Fibroblast of skin of scalp (primary cell): Measurements from ENCODE around the gene DICER1.
"Not testable (repeated sequence)": the region's sequence is repeated elsewhere in the genome, so short reads cannot be mapped to it uniquely, and the experiment has no call there.

Experiments used
- DNase-seq: peaks from one replicate; pipeline ENCODE4 v3.0.0-alpha.2; 2013

DICER1 gene

GRCh38 chr14:95184413-95184790, 27.1 kb upstream of the DICER1 start:
- no peak for DNase-seq

GRCh38 chr14:95183532-95184412, 26.4 kb upstream of the DICER1 start:
- DNase-seq, result peak; percentile 89

GRCh38 chr14:95183082-95183481, 25.8 kb upstream of the DICER1 start:
- no peak for DNase-seq

- DNase-seq, result no peak
Measured at GRCh38 chr14:95182379-95182778, 25.1 kb upstream of the DICER1 start.

DNA sequence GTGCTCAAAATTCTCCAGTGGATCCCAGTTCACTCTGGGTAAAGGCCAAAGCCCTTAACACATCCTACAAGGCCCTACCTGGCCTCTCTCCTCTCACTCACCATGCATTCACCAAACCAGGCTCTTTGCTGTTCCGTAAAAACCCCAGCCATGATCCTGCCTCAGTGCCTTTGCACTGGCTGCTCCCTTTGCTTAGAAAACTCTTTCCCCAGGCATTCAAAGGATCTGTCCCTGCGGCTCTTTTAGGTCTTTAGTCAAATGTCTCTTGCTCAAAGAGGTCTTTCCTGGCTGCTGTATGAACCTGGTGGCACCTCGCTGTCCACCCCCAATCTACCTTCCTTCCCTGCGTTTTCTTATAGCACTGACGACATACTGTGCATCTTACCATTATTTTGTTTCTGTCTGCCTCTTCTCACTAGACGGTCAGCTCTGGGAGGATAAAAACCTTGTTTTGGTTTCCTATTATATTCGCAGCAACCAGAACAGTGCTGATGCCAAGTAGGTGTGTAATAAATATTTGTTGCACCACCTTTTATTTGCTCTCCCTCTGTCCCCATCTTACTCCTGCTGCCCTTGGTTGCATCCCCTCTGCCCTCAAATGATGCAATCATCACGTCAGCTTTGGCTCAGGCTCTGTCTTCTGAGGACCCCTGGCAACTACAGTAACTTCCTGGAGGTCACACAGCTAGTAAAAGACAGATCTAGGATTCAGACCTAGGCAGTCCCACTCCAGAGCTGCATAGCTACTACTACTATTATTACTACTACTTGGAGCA, 23.8 kb upstream of the DICER1 start:
- DNase-seq, result no peak

GRCh38 chr14:95175670-95176069, 18.3 kb upstream of the DICER1 start:
- not testable (repeated sequence) for DNase-seq

- DNase-seq, result peak; percentile 43
Measured at GRCh38 chr14:95174184-95174792, 17.0 kb upstream of the DICER1 start.

DNA sequence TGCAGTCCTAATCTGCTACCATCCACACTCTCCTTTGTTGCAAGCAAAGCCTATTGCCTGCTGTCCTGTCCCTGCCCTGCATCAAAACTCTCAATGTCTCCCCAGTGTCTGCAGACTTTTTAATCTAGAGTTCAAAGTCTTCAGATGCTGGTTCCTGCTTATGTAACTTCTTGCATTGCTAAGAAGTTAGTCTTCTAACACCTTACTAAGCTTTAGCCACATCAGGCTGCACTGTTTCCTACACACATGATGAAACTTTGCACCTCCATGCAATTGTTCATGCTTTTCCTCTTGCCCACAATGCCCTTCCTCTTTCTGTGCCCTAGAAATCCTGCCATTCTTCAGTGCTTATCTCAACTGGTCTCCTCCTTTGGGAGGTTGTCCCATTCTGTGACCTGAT, 16.2 kb upstream of the DICER1 start:
- DNase-seq, result no peak

DNA sequence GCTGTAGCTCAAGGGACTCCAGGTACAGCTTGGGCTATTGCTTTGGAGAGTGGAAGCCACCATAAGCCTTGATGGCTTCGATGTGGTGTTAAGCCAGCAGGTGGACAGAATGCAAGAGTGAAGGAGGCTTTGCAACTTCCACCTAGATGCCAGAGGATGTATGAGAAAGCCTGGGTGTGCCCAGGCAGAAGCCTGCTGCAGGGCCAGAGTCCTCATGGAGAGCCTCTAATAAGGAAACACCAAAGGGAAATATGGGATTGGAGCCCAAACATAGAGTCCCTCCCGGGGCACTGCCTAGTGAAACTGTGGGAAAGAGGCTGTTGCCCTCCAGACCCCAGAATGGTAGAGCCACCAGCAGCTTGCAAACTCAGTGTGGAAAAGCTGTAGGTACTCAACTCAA, 9.8 kb upstream of the DICER1 start:
- DNase-seq, result no peak

GRCh38 chr14:95165517-95165916, 8.2 kb upstream of the DICER1 start:
- no peak for DNase-seq

DNA sequence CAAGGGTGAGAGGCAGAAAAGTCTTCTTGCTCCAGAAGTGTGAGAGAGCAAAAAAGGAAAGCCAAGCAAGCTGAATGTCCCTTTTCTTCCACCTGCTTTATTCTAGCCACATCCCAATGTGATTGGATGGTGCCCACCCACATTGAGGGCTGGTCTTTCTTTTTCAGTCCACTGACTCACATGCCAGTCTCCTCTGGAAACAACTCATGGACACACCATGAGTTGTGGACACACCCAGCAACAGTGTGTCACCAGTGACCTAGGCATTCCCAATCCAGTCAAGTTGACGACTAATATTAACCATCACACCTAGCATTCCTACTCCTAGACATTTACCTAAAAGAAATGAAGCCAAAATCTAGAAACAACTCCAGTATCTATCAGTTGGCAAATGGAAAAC, 7.2 kb upstream of the DICER1 start:
- DNase-seq, result no peak

DNA sequence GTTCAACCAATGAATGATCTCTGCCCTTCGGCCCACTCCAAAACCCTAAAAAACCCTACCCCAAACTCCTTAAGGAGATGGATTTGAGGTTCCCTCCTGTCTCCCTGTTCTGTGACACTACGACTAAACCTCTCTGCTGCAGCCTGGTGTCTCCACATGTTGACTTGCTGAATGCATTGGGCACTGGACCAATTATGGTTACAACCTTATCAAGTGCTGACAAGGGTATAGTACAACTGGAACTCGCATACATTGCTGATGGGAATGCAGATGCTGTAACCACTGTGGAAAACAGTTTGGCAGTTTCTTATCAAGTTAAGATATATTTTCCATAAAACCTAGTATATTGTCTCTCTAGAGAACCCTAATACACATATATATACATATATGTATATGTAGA, 6.3 kb upstream of the DICER1 start:
- no peak for DNase-seq

DNA sequence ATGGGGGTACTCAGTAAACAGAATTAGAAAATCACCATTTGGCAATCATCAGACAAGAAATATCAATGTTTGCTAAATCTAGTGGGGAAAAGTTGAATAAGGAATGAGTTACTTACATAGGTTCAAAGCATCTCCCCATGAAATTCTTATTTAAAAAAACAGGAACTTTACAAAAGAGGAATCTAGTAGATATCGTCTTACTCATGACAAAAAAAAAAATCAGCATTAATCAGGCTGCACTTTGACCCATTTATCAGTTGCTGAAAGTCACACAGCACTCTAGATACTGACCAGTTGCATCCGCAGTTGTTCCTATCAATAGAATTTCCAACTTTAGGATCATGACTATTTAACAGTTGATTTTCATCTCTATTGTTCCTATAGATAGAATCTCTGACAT, 5.8 kb upstream of the DICER1 start:
- no peak for DNase-seq

DNA sequence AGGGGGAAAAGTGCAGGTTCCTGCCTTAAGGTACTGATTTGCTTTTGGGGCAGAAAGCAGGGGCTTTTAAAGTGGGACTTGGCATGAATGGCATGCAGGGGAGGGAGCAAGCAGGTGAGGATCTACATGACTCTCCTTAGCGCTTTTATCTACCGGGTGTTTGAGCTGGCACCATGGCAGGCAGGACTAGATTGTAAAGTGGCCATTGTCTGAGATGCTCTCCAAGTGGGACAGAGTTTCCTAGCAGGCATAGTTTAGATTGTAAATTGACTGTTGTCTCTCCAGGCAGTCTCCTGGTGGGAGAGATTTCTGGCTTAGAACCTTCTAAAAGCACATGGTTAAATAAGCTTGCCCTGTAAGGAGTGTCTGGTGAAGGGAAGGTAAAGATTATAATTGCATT, 5.3 kb upstream of the DICER1 start:
- DNase-seq, result no peak

DNA sequence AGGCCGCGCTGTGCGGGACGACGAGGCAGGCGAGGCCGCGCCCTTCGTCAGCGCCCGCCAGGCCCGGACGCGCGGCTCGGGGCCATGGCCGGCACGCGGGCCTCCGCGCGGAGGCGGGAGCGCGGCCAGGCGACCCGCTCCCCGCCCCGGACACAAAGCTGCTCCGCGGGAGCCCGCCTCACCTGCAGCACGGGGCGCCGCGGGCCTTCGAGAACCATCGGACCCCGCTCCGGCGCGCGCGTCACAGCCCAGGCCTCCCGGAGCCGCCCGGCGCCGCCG, 342 bp downstream of the DICER1 start:
- DNase-seq, result no peak

GRCh38 chr14:95156161-95157047, 925 bp downstream of the DICER1 start:
- DNase-seq, result peak; percentile 31

DNA sequence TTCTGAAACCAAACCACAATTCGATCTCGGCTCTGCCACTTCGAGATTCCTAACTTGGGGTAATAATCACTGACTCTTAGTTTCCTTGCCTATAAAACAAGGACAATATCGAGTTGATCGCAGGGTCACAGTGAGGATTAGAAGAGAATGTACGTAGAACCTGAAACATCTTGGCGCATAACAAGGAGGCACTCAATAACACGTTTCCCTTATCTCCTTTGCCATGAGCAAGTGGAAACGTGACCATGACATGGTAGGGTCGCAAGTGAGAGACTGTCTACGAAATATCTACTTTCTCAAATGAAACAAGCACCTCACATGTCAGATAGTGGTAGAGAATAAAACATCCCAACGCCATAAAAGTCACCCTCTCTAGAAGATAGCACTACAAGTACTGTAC, 2.3 kb downstream of the DICER1 start:
- DNase-seq, result no peak

GRCh38 chr14:95153866-95154265, 3.5 kb downstream of the DICER1 start:
- DNase-seq, result no peak

GRCh38 chr14:95151561-95151960, 5.8 kb downstream of the DICER1 start:
- no peak for DNase-seq

- DNase-seq, result no peak
Measured at GRCh38 chr14:95150910-95151309, 6.4 kb downstream of the DICER1 start.

DNA sequence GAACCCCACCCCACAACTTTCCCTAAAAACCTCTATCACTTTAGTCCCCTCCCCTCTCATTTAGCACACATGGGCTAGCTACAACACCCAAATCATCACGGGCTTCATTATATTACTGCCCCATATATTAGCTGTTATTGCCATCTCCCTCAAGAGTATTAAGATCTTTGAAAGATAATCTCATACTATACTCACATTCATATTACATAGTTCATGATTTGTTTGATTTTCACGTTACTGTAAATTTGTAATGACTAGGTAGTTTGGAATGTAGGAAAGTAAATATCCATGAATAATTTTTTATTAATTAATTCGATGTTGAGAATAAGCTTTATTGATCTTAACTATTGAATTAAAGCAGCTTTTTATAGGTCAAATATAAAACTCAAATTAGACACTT, 7.9 kb downstream of the DICER1 start:
- DNase-seq, result no peak

GRCh38 chr14:95147597-95147996, 9.7 kb downstream of the DICER1 start:
- no peak for DNase-seq
